WERI-Rb-1 (cell line): Measurements from ENCODE around the gene PIK3R1.

ENCODE experiments used
- DNase-seq: peaks from one replicate; pipeline ENCODE4 v3.0.0-alpha.2; 2020
- H3K27ac ChIP-seq: fragments of 250-450 bp; sonication (Bioruptor Pico); 2 replicates; pipeline ENCODE4 v1.5.1; 2020; ENCODE audit warnings: mild to moderate bottlenecking, moderate library complexity
- H3K27me3 ChIP-seq: fragments of 250-450 bp; sonication (Bioruptor Pico); 2 replicates; pipeline ENCODE4 v1.5.1; 2021; ENCODE audit warnings: mild to moderate bottlenecking, low read depth, moderate library complexity; ENCODE audit not compliant: insufficient read depth, severe bottlenecking
- H3K36me3 ChIP-seq: fragments of 250-450 bp; sonication (Bioruptor Pico); 2 replicates; pipeline ENCODE4 v1.5.1; 2020; ENCODE audit warnings: mild to moderate bottlenecking, moderate library complexity
- H3K4me3 ChIP-seq: 2 replicates; pipeline ENCODE4 v1.5.1; 2011; ENCODE audit warnings: low read depth, mild to moderate bottlenecking, control low read depth, low read length
- H3K9me3 ChIP-seq: fragments of 250-450 bp; sonication (Bioruptor Pico); 2 replicates; pipeline ENCODE4 v1.5.1; 2021; ENCODE audit warnings: mild to moderate bottlenecking, moderate library complexity; ENCODE audit not compliant: severe bottlenecking
- TF ChIP-seq, protein P1 (sequence below): IDR thresholded peaks from 2 replicates; pipeline ENCODE4 v1.5.1; 2011; ENCODE audit warnings: low read depth, mild to moderate bottlenecking, control low read depth, inconsistent platforms, low read length

PIK3R1 gene

DNA sequence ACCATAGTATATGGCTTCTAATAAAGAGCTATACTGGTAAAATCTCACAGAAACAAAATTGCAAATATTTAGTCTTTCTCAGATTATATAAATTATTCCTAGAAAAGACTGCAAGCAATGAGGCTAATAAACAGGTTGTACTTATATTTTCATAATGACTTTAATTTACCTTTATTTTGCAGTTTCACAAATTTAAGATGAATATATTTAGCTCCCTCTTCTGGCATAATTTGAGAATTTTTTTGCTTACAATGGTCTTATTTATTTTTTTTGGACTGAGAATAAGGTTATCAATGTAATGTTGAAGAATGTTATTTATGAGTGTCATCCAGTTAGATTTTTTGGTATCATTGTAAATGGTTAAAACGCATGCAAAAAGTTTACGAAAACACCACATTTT is 56.7 kb downstream of the PIK3R1 start:
- H3K36me3 ChIP-seq = peaks cover 16% of the 10 kb centered on the region
- no peak overlapping the region for H3K4me3 ChIP-seq
- H3K27ac ChIP-seq = no peak overlapping the region
- TF ChIP-seq, protein P1, sequence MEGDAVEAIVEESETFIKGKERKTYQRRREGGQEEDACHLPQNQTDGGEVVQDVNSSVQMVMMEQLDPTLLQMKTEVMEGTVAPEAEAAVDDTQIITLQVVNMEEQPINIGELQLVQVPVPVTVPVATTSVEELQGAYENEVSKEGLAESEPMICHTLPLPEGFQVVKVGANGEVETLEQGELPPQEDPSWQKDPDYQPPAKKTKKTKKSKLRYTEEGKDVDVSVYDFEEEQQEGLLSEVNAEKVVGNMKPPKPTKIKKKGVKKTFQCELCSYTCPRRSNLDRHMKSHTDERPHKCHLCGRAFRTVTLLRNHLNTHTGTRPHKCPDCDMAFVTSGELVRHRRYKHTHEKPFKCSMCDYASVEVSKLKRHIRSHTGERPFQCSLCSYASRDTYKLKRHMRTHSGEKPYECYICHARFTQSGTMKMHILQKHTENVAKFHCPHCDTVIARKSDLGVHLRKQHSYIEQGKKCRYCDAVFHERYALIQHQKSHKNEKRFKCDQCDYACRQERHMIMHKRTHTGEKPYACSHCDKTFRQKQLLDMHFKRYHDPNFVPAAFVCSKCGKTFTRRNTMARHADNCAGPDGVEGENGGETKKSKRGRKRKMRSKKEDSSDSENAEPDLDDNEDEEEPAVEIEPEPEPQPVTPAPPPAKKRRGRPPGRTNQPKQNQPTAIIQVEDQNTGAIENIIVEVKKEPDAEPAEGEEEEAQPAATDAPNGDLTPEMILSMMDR = no peak
- DNase-seq = no peak
- H3K27me3 ChIP-seq = no peaks in the 10 kb centered on the region
- H3K9me3 ChIP-seq = no peaks in the 10 kb centered on the region

DNA sequence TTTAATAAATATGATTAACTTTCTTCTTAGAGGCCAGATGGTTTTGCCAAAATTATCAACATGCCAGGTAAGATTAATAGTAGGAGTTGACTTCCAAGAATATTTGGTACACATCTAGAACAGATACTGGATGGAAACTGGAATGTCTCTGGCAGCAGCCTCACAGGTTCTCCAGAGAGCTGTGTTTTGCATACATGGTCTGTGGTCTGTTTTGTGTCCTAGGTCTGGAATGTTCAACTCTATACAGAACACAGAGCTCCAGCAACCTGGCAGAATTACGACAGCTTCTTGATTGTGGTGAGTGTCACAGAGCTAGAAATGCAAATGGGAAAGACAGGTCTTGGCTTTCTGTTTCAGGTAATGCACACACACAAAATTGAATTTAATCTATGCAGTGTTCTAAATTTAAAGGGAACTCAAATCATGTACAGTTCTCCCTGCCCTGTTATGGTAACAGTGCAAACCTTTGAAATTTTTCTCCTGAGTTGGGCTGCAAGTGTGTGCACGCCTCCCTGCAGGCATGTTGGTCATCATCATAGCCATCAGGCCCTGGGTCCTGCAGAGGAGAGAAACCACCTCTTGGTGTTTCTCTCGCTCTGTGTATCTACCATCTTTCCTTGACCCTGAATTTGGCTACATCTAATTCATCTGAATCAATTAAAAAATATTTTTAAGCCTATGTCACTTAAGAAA is 58.3 kb downstream of the PIK3R1 start:
- TF ChIP-seq, protein P1 = no peak
- peaks cover 22% of the 10 kb centered on the region for H3K36me3 ChIP-seq

DNA sequence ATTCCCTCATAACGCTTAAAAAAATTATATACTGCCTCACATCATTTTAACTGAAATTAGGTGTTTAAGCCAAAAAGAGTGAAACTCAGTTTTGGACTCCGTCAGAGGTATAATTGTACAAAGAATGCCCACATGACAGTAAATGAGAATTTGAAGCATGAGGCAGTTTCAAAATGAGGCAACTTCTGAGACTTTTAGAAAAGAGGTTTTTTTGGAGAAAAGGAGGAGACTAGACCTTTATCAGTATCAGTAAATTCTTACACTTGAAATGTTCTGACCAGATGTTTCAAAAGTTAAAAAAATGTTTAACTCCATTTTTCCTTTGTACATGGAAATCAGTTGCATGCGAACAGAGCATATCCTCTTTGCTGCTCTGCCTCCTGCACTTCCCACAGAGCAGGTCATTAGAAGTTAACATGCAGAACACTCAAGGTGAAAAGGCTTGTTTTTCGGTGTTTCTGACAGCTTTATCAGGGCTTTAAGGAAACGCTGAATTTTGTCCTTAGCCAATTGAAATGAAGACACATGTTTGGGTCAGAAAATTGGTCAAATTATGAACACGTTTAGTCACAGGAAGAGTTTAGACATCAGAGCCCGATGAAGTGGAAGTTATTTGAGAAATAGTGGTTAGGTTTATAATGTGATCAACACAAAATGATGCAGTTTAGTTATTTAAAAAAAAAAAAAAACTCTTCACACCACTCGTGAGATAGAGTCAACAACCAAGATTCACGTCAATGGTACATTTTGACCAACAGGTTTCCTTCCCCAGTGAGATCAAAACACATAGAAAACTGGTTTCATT is 59.5 kb downstream of the PIK3R1 start:
- Histone ChIP-seq H3K27ac (no peak overlapping the region), H3K27me3 (no peaks in the 10 kb centered on the region), H3K4me3 (no peak overlapping the region), H3K9me3 (no peaks in the 10 kb centered on the region), H3K36me3 (peaks cover 28% of the 10 kb centered on the region)
- TF ChIP-seq, protein P1 = no peak
- no peak for DNase-seq

More for the DNA sequence above, 58.3 kb downstream of the PIK3R1 start:
- Histone ChIP-seq H3K9me3 (no peaks in the 10 kb centered on the region), H3K27ac (no peak overlapping the region), H3K4me3 (no peak overlapping the region), H3K27me3 (no peaks in the 10 kb centered on the region)
- DNase-seq = no peak

DNA sequence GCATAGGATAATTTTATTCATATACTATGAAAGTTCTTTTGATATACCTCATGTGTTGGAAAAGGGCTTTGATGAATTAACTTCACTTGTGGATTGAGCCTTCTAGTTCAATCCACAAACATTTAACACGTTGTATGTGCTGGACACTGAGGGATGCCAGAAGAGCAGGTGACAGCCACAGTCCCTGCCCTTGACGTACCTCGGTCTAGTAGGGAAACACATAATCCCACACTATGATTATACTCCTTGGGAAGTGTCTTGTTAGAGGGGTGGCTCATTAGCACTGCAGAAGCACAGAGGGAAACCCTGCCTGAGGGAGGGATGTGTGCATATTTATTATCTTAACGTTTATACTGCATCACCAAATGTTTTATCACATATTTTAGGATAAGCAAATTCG is 61.2 kb downstream of the PIK3R1 start:
- no peak for DNase-seq
- H3K9me3 ChIP-seq = no peaks in the 10 kb centered on the region
- H3K27me3 ChIP-seq = no peaks in the 10 kb centered on the region
- no peak overlapping the region for H3K4me3 ChIP-seq
- no peak overlapping the region for H3K27ac ChIP-seq
- H3K36me3 ChIP-seq = peaks cover 40% of the 10 kb centered on the region
- TF ChIP-seq, protein P1 = no peak

DNA sequence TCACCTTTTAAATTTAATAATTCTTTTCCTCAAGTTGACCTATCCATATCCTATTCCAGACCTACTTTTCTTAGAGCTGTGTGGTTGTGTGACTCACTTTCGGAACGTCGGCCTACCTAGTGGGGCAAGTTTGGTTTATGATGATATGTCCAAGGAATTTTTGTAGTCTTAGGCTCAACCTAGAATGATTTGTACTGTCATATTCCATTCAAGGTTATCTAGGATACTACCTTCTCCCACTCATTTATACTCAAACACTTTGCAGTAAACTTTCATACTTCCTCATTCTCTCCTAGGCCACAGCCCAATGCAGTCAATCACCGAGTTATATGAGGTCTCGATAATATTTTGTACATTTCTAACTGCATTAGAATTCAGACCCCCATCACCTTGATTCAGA is 61.9 kb downstream of the PIK3R1 start:
- peaks cover 41% of the 10 kb centered on the region for H3K36me3 ChIP-seq
- no peak overlapping the region for H3K27ac ChIP-seq

More for the DNA sequence above, 61.9 kb downstream of the PIK3R1 start:
- no peak overlapping the region for H3K4me3 ChIP-seq
- no peaks in the 10 kb centered on the region for H3K27me3 ChIP-seq
- no peaks in the 10 kb centered on the region for H3K9me3 ChIP-seq
- TF ChIP-seq, protein P1 = no peak
- DNase-seq = no peak
